KMS-11 (cell line): ENCODE data around the gene LDAH.

Experiments used
- H2AFZ ChIP-seq: fragments of 200-600 bp; sonication (generic); 2 replicates; pipeline ENCODE4 v1.6.1; 2016; ENCODE audit warnings: antibody characterized with exemption, mixed run types, low read depth
- H3K27ac ChIP-seq: fragments of 200-600 bp; sonication (generic); 2 replicates; pipeline ENCODE4 v1.6.1; 2016; ENCODE audit warnings: mild to moderate bottlenecking, mixed run types
- H3K27me3 ChIP-seq: fragments of 200-600 bp; sonication (generic); 2 replicates; pipeline ENCODE4 v1.6.1; 2017; ENCODE audit warnings: mild to moderate bottlenecking, low read depth, mixed run types, moderate library complexity; ENCODE audit not compliant: insufficient read depth
- H3K36me3 ChIP-seq: fragments of 200-600 bp; sonication (generic); 2 replicates; pipeline ENCODE4 v1.6.1; 2017; ENCODE audit warnings: mild to moderate bottlenecking, mixed run types; ENCODE audit not compliant: insufficient read depth
- H3K4me1 ChIP-seq: fragments of 200-600 bp; sonication (generic); 2 replicates; pipeline ENCODE4 v1.6.1; 2016; ENCODE audit warnings: mild to moderate bottlenecking, low read depth, mixed run types; ENCODE audit not compliant: poor library complexity, severe bottlenecking
- H3K4me2 ChIP-seq: fragments of 200-600 bp; sonication (generic); 2 replicates; pipeline ENCODE4 v1.7.0; 2016; ENCODE audit warnings: mild to moderate bottlenecking, mixed run types
- H3K4me3 ChIP-seq: fragments of 200-600 bp; sonication (generic); IDR thresholded peaks from 2 replicates; pipeline ENCODE4 v1.6.1; 2017; ENCODE audit warnings: low read depth, low read length, mixed read lengths; ENCODE audit not compliant: insufficient read depth
- H3K79me2 ChIP-seq: fragments of 200-600 bp; sonication (generic); 2 replicates; pipeline ENCODE4 v1.6.1; 2016; ENCODE audit warnings: low read depth, mixed run types; ENCODE audit not compliant: insufficient read depth
- H3K9ac ChIP-seq: fragments of 200-600 bp; sonication (generic); 2 replicates; pipeline ENCODE4 v1.6.1; 2016; ENCODE audit warnings: mild to moderate bottlenecking, mixed run types
- H4K20me1 ChIP-seq: fragments of 200-600 bp; sonication (generic); 2 replicates; pipeline ENCODE4 v1.6.1; 2016; ENCODE audit warnings: mild to moderate bottlenecking, mixed run types; ENCODE audit not compliant: insufficient read depth
- TF ChIP-seq, protein P1 (sequence below): fragments of 200-600 bp; sonication (generic); conservative IDR thresholded peaks from 2 replicates; pipeline ENCODE4 v1.6.1; 2017; ENCODE audit warnings: low read depth, mild to moderate bottlenecking, antibody characterized with exemption, low read length, moderate library complexity, mixed read lengths

LDAH gene

DNA sequence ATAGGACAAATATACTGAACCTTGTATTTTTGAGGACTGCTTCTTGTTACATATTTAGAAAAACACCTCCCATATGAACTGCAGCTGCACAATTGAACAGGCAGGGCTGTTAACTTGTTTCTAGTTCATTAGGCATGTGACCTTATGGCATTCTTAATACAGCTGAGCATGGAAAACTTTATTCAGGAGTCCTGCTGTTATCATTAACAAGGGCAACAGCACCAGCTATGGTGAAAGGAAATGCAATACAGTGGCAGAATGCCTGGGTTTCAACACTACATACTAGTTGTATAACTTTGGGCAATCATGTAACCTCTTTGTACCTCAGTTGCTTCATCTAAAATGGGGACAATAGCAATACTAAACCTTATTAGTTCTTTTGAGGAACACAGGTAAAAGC lies 84.1 kb downstream of the LDAH start:
- Histone ChIP-seq H3K4me2 (no peak overlapping the region), H3K27me3 (no peaks in the 10 kb centered on the region), H3K9ac (no peak overlapping the region), H3K4me1 (no peaks in the 10 kb centered on the region), H3K79me2 (no peaks in the 10 kb centered on the region), H2AFZ (no peak overlapping the region), H3K4me3 (no peak overlapping the region), H3K27ac (no peak overlapping the region), H3K36me3 (0 out of 2 replicates have a peak, but pooled peaks cover 4% of the 10 kb centered on the region), H4K20me1 (no peaks in the 10 kb centered on the region)
- TF ChIP-seq, protein P1, sequence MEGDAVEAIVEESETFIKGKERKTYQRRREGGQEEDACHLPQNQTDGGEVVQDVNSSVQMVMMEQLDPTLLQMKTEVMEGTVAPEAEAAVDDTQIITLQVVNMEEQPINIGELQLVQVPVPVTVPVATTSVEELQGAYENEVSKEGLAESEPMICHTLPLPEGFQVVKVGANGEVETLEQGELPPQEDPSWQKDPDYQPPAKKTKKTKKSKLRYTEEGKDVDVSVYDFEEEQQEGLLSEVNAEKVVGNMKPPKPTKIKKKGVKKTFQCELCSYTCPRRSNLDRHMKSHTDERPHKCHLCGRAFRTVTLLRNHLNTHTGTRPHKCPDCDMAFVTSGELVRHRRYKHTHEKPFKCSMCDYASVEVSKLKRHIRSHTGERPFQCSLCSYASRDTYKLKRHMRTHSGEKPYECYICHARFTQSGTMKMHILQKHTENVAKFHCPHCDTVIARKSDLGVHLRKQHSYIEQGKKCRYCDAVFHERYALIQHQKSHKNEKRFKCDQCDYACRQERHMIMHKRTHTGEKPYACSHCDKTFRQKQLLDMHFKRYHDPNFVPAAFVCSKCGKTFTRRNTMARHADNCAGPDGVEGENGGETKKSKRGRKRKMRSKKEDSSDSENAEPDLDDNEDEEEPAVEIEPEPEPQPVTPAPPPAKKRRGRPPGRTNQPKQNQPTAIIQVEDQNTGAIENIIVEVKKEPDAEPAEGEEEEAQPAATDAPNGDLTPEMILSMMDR: no peak

- Histone ChIP-seq H3K9ac (no peak overlapping the region), H4K20me1 (no peaks in the 10 kb centered on the region), H3K27me3 (no peaks in the 10 kb centered on the region), H3K4me3 (no peak overlapping the region), H3K79me2 (no peaks in the 10 kb centered on the region), H2AFZ (no peak overlapping the region), H3K36me3 (0 out of 2 replicates have a peak, but pooled peaks cover 4% of the 10 kb centered on the region), H3K4me1 (no peaks in the 10 kb centered on the region), H3K4me2 (no peak overlapping the region), H3K27ac (no peak overlapping the region)
- TF ChIP-seq, protein P1: no peak
Measured at GRCh38 chr2:20737505-20737904, 85.4 kb downstream of the LDAH start.

DNA sequence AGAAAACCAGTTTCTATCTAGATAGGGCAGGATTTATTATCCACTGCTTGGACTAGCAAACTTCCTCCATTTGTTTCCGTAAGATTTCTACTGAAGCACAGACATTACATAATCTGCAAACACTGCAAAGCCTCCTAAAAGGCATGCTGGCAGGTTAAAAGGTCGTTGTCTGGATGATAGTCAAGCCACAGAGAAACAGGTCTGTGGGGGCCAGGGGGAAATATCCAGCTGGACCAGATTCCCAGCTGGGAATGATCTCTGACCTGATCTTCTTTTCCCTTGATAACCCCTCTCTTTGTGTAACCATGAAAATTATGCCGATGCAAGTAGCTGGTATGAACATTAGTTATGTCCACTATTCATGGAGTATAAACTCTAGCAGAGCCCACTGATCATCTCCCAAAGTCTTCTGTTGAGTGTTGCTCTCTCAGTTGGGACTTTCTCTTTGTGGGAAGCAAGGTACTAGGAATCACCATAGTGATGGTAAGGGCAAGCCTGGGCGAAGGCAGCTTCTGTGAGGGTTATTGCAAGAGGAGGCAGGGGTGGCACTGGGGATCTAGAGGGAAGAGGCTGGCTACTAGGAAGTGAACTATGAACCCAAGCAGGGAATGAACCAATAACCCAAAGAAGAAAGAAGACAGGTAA lies 94.7 kb downstream of the LDAH start:
- no peak overlapping the region for H3K27ac ChIP-seq
- H3K4me2 ChIP-seq: no peak overlapping the region

DNA sequence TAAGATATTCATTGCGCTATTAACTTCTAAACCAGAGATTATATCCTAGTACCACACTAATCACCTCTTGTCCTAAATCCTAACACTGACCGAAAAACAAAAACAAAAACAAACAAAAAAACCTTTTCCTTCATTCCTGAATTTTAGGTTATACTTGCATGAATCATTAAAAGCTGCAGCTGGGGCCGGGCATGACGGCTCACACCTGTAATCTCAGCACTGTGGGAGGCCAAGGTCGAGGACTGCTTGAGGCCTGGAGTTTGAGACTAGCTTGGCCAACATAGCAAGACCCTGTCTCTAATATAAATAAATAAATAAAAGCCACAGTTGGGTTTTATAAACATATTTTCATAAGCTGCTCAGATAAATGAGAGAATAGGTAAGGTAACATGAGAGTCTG lies 96.0 kb downstream of the LDAH start:
- TF ChIP-seq, protein P1: no peak
- Histone ChIP-seq H3K4me3 (no peak overlapping the region), H3K27ac (no peak overlapping the region), H3K9ac (no peak overlapping the region), H3K4me1 (no peaks in the 10 kb centered on the region), H3K4me2 (no peak overlapping the region), H2AFZ (no peak overlapping the region), H3K79me2 (no peaks in the 10 kb centered on the region), H4K20me1 (no peaks in the 10 kb centered on the region), H3K27me3 (no peaks in the 10 kb centered on the region), H3K36me3 (no peaks in the 10 kb centered on the region)

More for the DNA sequence above, 94.7 kb downstream of the LDAH start:
- Histone ChIP-seq H3K9ac (no peak overlapping the region), H3K4me1 (no peaks in the 10 kb centered on the region), H3K79me2 (no peaks in the 10 kb centered on the region), H3K36me3 (no peaks in the 10 kb centered on the region), H3K27me3 (no peaks in the 10 kb centered on the region), H2AFZ (no peak overlapping the region), H4K20me1 (no peaks in the 10 kb centered on the region), H3K4me3 (no peak overlapping the region)
- TF ChIP-seq, protein P1: no peak
